ENCODE results near the gene ANKDD1B. TPM values are rescaled to one million over a fixed set of nuclear protein-coding genes. Genes with fewer than 3 reads are reported as not detected.

The ANKDD1B gene
- total and polyA plus RNA-seq, 2 of the 13 experiments (the other 11 are each of a cell fraction or from before 2014, with no cell fraction given), result 0.12 to 0.27 TPM

DNA sequence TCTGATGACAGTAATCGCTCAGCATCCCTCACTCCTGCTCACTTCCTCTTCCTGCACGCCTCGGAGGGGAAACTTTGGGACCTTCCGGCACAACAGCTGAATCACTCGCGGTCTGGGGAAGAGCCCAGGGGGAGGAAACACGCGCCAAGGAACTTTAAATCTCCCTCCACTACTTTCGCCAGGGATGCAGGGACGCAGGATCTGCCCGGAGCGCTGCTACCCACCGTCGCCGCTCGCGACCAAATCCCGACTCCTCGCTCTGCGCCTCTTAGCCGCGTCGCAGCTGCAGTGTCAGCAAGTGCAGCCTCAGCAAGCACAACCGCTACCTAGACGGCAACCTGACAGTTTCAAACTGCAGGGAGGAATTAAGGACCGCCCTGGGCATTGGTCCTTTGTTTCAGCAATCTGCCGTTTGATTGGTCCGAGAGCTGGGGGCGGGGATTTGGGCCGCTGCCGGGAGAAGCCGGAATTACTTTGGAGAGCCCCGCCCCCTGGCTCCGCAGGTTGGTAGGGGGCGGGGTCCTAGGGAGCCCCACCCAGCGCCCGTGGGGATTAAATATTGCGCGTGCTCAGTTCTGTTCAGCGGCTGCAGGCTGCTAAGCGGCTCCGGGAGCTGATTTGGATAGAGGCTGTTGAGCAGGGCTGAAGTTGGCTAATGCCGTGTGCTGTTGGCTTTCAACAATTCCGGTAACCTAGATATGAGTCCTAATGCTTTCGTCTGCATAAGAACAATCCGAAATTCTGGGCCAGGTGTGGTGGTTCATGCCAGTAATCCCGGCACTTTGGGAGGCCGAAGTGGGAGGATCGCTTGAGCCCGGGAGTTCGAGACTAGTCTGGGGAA lies 106.0 kb downstream of the ANKDD1B start, which contains the start of gene POC5 (continued):
- TF ChIP-seq, protein P1, sequence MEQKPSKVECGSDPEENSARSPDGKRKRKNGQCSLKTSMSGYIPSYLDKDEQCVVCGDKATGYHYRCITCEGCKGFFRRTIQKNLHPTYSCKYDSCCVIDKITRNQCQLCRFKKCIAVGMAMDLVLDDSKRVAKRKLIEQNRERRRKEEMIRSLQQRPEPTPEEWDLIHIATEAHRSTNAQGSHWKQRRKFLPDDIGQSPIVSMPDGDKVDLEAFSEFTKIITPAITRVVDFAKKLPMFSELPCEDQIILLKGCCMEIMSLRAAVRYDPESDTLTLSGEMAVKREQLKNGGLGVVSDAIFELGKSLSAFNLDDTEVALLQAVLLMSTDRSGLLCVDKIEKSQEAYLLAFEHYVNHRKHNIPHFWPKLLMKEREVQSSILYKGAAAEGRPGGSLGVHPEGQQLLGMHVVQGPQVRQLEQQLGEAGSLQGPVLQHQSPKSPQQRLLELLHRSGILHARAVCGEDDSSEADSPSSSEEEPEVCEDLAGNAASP (CRISPR knock-in tag; IDR thresholded peaks at IDR 0.05; ENCODE audit: borderline replicate concordance), result 0 out of 2 replicates have a peak, but pooled peaks have one; percentile 48
- TF ChIP-seq ZNF839 (CRISPR knock-in tag; IDR thresholded peaks at IDR 0.05; ENCODE audit: borderline replicate concordance) (no peak), FOXM1 (CRISPR knock-in tag; IDR thresholded peaks at IDR 0.05) (no peak), ZNF235 (CRISPR knock-in tag; IDR thresholded peaks at IDR 0.05; ENCODE audit: borderline replicate concordance) (no peak), HIVEP1 (CRISPR knock-in tag; IDR thresholded peaks at IDR 0.05) (no peak), ZBTB20 (CRISPR knock-in tag; IDR thresholded peaks at IDR 0.05; ENCODE audit: borderline replicate concordance, low read depth) (no peak), GATAD2A (CRISPR knock-in tag; IDR thresholded peaks at IDR 0.05) (peak; percentile 35; the same call in 1 of the 2 replicates), ZFX (CRISPR knock-in tag; IDR thresholded peaks at IDR 0.05; ENCODE audit: low read depth) (peak; percentile 50), KDM2A (CRISPR knock-in tag; IDR thresholded peaks at IDR 0.05; ENCODE audit: borderline replicate concordance, low read depth) (peak; percentile 72; the same call in 1 of the 2 replicates), KLF13 (CRISPR knock-in tag; IDR thresholded peaks at IDR 0.05) (0 out of 2 replicates have a peak, but pooled peaks have one; percentile 31), SIX4 (CRISPR knock-in tag; IDR thresholded peaks at IDR 0.05) (no peak), CREM (IDR thresholded peaks at IDR 0.05) (peak; percentile 49; the same call in 1 of the 2 replicates), CREM (CRISPR knock-in tag; IDR thresholded peaks at IDR 0.05) (no peak)
- TF ChIP-seq, protein P2, sequence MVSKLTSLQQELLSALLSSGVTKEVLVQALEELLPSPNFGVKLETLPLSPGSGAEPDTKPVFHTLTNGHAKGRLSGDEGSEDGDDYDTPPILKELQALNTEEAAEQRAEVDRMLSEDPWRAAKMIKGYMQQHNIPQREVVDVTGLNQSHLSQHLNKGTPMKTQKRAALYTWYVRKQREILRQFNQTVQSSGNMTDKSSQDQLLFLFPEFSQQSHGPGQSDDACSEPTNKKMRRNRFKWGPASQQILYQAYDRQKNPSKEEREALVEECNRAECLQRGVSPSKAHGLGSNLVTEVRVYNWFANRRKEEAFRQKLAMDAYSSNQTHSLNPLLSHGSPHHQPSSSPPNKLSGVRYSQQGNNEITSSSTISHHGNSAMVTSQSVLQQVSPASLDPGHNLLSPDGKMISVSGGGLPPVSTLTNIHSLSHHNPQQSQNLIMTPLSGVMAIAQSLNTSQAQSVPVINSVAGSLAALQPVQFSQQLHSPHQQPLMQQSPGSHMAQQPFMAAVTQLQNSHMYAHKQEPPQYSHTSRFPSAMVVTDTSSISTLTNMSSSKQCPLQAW (CRISPR knock-in tag; IDR thresholded peaks at IDR 0.05), result peak; percentile 42; the same call in 1 of the 2 replicates
- TF ChIP-seq, protein P3, sequence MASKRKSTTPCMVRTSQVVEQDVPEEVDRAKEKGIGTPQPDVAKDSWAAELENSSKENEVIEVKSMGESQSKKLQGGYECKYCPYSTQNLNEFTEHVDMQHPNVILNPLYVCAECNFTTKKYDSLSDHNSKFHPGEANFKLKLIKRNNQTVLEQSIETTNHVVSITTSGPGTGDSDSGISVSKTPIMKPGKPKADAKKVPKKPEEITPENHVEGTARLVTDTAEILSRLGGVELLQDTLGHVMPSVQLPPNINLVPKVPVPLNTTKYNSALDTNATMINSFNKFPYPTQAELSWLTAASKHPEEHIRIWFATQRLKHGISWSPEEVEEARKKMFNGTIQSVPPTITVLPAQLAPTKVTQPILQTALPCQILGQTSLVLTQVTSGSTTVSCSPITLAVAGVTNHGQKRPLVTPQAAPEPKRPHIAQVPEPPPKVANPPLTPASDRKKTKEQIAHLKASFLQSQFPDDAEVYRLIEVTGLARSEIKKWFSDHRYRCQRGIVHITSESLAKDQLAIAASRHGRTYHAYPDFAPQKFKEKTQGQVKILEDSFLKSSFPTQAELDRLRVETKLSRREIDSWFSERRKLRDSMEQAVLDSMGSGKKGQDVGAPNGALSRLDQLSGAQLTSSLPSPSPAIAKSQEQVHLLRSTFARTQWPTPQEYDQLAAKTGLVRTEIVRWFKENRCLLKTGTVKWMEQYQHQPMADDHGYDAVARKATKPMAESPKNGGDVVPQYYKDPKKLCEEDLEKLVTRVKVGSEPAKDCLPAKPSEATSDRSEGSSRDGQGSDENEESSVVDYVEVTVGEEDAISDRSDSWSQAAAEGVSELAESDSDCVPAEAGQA (IDR thresholded peaks at IDR 0.05; ENCODE audit: low read depth), result no peak
- TF ChIP-seq, protein P3 (CRISPR knock-in tag; IDR thresholded peaks at IDR 0.05; ENCODE audit: borderline replicate concordance), result no peak
- TF ChIP-seq, protein P4, sequence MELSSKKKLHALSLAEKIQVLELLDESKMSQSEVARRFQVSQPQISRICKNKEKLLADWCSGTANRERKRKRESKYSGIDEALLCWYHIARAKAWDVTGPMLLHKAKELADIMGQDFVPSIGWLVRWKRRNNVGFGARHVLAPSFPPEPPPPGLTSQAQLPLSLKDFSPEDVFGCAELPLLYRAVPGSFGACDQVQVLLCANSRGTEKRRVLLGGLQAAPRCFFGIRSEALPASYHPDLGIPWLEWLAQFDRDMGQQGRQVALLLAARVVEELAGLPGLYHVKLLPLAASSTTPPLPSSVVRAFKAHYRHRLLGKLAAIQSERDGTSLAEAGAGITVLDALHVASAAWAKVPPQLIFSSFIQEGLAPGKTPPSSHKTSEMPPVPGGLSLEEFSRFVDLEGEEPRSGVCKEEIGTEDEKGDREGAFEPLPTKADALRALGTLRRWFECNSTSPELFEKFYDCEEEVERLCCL (CRISPR knock-in tag; IDR thresholded peaks at IDR 0.05; ENCODE audit: borderline replicate concordance), result no peak
